ENCODE data around the gene EFCAB9.

DNA sequence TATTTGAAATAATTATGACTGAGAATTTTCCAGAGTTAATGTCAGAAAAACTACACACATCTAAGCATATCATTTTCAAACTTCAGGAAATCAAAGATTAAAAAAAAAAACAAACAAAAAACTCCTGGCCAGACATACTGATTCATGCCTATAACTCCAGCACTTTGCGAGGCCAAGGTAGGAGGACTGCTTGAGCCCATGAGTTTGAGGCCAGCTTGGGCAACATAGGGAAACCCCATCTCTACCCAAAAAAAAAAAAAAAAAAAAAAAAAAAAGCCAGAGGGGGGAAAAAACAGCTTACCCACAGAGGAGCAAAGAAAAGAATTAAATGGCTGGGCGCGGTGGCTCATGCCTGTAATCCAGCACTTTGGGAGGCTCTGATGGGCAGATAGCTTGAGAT is 22.4 kb downstream of the EFCAB9 start:
- TF ChIP-seq POLR2A (IDR thresholded peaks at IDR 0.05; ENCODE audit: borderline replicate concordance, extremely low read depth, insufficient read depth, insufficient read length), result no peak
- TF ChIP-seq RAD21 (IDR thresholded peaks at IDR 0.05; ENCODE audit: low read depth), result no peak
- TF ChIP-seq, protein P1, sequence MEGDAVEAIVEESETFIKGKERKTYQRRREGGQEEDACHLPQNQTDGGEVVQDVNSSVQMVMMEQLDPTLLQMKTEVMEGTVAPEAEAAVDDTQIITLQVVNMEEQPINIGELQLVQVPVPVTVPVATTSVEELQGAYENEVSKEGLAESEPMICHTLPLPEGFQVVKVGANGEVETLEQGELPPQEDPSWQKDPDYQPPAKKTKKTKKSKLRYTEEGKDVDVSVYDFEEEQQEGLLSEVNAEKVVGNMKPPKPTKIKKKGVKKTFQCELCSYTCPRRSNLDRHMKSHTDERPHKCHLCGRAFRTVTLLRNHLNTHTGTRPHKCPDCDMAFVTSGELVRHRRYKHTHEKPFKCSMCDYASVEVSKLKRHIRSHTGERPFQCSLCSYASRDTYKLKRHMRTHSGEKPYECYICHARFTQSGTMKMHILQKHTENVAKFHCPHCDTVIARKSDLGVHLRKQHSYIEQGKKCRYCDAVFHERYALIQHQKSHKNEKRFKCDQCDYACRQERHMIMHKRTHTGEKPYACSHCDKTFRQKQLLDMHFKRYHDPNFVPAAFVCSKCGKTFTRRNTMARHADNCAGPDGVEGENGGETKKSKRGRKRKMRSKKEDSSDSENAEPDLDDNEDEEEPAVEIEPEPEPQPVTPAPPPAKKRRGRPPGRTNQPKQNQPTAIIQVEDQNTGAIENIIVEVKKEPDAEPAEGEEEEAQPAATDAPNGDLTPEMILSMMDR (IDR thresholded peaks at IDR 0.05 in 2 of 3, conservative IDR thresholded peaks at IDR 0.05 in 1 of 3; ENCODE audit: borderline replicate concordance in 1 of 3, insufficient read depth in 1 of 3, low read depth in 2 of 3, low read length in 2 of 3), result no peak
- TF ChIP-seq, protein P2, sequence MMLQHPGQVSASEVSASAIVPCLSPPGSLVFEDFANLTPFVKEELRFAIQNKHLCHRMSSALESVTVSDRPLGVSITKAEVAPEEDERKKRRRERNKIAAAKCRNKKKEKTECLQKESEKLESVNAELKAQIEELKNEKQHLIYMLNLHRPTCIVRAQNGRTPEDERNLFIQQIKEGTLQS (IDR thresholded peaks at IDR 0.05), result no peak
- no peak for TF ChIP-seq SIN3A (IDR thresholded peaks at IDR 0.05; ENCODE audit: low read depth)
